ENCODE data around the gene DDB1. TPM values are rescaled to one million over a fixed set of nuclear protein-coding genes. Genes with fewer than 3 reads are reported as not detected.

Gene DDB1
- total RNA-seq, 2 donors from 2014 or later: 118 to 133 TPM

- no peaks in the 10 kb centered on the region for H3K9me3 ChIP-seq
- H3K27me3 ChIP-seq: no peaks in the 10 kb centered on the region
- H3K36me3 ChIP-seq: peaks cover 5% of the 10 kb centered on the region
- TF ChIP-seq, protein P1, sequence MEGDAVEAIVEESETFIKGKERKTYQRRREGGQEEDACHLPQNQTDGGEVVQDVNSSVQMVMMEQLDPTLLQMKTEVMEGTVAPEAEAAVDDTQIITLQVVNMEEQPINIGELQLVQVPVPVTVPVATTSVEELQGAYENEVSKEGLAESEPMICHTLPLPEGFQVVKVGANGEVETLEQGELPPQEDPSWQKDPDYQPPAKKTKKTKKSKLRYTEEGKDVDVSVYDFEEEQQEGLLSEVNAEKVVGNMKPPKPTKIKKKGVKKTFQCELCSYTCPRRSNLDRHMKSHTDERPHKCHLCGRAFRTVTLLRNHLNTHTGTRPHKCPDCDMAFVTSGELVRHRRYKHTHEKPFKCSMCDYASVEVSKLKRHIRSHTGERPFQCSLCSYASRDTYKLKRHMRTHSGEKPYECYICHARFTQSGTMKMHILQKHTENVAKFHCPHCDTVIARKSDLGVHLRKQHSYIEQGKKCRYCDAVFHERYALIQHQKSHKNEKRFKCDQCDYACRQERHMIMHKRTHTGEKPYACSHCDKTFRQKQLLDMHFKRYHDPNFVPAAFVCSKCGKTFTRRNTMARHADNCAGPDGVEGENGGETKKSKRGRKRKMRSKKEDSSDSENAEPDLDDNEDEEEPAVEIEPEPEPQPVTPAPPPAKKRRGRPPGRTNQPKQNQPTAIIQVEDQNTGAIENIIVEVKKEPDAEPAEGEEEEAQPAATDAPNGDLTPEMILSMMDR (IDR thresholded peaks at IDR 0.05): no peak
- H3K4me3 ChIP-seq: no peak overlapping the region
- no peak for DNase-seq (ENCODE audit: low spot score)
- no peak overlapping the region for H3K27ac ChIP-seq
- H3K4me1 ChIP-seq: peaks cover 0 to 30% of the 10 kb centered on the region in 2 donors
Observed at GRCh38 chr11:61358566-61358965, 25.7 kb upstream of the DDB1 start.

DNA sequence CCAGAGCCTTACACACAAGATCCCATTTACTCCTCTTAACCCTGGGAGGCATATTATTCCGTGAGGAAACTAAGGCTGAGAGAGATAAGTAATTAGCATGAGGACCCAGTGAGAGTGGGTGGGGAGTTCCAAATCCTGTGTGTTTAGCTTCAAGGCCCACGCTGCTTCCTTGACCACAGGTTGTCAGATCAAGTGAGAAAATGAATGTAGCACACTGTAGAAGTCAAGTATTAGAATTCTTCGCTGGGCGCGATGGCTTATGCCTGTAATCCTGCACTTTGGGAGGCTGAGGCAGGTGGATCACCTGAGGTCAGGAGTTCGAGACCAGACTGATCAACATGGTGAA is 25.0 kb upstream of the DDB1 start:
- Histone ChIP-seq H3K27me3 (no peaks in the 10 kb centered on the region), H3K4me1 (peaks cover 0 to 23% of the 10 kb centered on the region in 2 donors), H3K36me3 (peaks cover 12% of the 10 kb centered on the region), H3K9me3 (no peaks in the 10 kb centered on the region), H3K27ac (no peak overlapping the region), H3K4me3 (no peak overlapping the region)
- DNase-seq (ENCODE audit: low spot score): no peak
- TF ChIP-seq, protein P1 (IDR thresholded peaks at IDR 0.05): no peak

DNA sequence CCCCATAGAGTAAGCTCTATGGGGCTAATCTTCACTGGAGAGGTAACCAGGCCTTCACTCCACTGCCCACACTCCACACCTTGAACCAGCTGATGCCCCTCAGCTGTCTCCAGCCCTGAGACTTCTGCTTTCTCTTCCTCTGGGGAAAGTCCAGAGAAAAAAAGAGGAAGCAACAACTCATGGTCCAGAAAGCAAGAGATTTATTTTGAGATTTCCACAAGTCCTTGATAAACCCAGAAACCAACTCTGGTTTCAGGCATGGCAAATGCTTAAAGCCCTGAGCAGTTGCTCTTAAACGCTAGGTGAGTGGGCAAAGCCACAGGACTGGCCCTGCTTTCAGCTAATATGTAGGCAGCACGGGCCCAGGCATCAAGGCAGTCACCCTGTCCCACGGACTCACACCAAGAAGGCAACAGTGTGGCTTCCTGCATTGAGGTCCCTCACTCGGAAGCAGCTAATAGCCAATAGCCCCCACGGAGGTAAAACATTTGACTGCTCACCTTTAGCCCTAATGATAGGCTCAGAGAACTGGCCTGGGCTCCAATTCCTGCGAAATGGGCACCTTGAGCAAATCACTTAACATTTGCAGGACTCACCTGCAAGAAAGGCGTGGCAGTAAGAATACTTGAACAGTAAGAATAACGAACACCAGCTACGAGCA is 24.5 kb upstream of the DDB1 start:
- no peak overlapping the region for H3K27ac ChIP-seq
- DNase-seq (ENCODE audit: low spot score): no peak
- peaks cover 0 to 20% of the 10 kb centered on the region in 2 donors for H3K4me1 ChIP-seq
- no peaks in the 10 kb centered on the region for H3K27me3 ChIP-seq
- TF ChIP-seq, protein P1 (IDR thresholded peaks at IDR 0.05): no peak
- no peak overlapping the region for H3K4me3 ChIP-seq
- peaks cover 16% of the 10 kb centered on the region for H3K36me3 ChIP-seq
- no peaks in the 10 kb centered on the region for H3K9me3 ChIP-seq

GRCh38 chr11:61356706-61357105 is 23.8 kb upstream of the DDB1 start:
- Histone ChIP-seq H3K27ac (no peak overlapping the region), H3K36me3 (peaks cover 20% of the 10 kb centered on the region), H3K9me3 (no peaks in the 10 kb centered on the region), H3K4me3 (no peak overlapping the region), H3K4me1 (peaks cover 0 to 20% of the 10 kb centered on the region in 2 donors), H3K27me3 (no peaks in the 10 kb centered on the region)
- no peak for DNase-seq (ENCODE audit: low spot score)
- TF ChIP-seq, protein P1 (IDR thresholded peaks at IDR 0.05): no peak

DNA sequence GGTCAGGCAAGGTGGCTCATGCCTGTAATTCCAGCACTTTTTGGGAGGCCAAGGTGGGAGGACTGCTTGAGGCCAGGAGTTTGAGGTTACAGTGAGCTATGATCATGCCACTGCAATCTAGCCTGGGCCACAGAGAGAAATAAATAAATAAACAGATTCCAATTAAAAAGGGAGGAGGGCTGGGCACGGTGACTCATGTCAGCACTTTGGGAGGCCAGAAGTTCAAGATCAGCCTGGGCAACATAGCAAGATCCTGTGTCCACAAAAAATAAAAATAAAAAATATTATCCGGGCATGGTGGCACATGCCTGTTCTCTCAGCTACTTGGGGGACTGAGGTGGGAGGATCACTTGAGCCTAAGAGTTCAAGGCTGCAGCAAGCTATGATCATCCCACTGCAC is 21.3 kb upstream of the DDB1 start:
- H3K27me3 ChIP-seq: no peaks in the 10 kb centered on the region
- H3K9me3 ChIP-seq: no peaks in the 10 kb centered on the region
- no peaks in the 10 kb centered on the region for H3K4me1 ChIP-seq
- no peak overlapping the region for H3K4me3 ChIP-seq
- H3K36me3 ChIP-seq: peaks cover 38% of the 10 kb centered on the region
- DNase-seq (ENCODE audit: low spot score): no peak
- TF ChIP-seq, protein P1 (IDR thresholded peaks at IDR 0.05): no peak
- H3K27ac ChIP-seq: no peak overlapping the region
